T-helper 1 cell treated with Interleukin-12 subunit alpha and Interleukin-12 subunit beta and Interleukin-4 antibody, amounts not matched to agents 30 μg/mL and 1 μg/mL, for 36 hours (primary cell): ENCODE results near the gene SBSN.
"Not testable (repeated sequence)": the region's sequence is repeated elsewhere in the genome, so short reads cannot be mapped to it uniquely, and the experiment has no call there.

Experiments
- H3K27ac Mint-ChIP-seq: one replicate; pipeline ENCODE4 v1.8.0; 2021; ENCODE audit warnings: mild to moderate bottlenecking, mixed read lengths
- H3K27me3 Mint-ChIP-seq: one replicate; pipeline ENCODE4 v1.8.0; 2021; ENCODE audit warnings: low read depth, mixed read lengths
- H3K36me3 Mint-ChIP-seq: one replicate; pipeline ENCODE4 v1.8.0; 2021; ENCODE audit warnings: low read depth, mixed read lengths
- H3K4me1 Mint-ChIP-seq: one replicate; pipeline ENCODE4 v1.8.0; 2021; ENCODE audit warnings: low read depth, mixed read lengths
- H3K4me3 Mint-ChIP-seq: one replicate; pipeline ENCODE4 v1.8.0; 2021; ENCODE audit warnings: mild to moderate bottlenecking, moderate library complexity, mixed read lengths
- H3K9me3 Mint-ChIP-seq: one replicate; pipeline ENCODE4 v1.8.0; 2021; ENCODE audit warnings: mixed read lengths

Gene SBSN

DNA sequence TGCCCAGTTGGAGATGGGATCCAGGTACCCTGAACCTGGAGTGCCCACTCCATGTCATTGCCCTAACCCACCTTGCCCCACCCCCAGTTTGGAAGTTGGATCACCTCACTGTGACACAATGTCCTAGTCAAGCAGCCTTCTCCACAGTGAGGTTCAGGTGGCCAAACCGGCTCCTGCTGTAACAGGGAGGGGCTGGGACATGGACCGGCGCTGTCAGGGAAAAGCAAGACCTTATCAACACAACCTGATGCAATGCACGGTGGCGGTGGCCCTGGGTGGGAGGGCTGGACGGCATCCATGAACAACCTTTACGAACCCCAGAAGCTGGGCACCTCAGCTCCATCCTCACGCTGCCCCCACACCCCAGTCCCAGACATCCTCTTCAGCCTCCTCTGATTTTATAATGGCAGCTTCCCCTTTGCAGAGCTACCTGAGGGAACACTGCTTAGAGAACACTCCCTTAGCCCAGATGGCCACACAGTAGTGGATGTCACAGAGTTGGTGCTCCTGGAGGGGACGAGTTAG is 36.2 kb downstream of the SBSN start:
- H3K9me3 Mint-ChIP-seq = no peaks in the 10 kb centered on the region
- no peaks in the 10 kb centered on the region for H3K36me3 Mint-ChIP-seq
- H3K27ac Mint-ChIP-seq = no peak overlapping the region
- no peak overlapping the region for H3K4me3 Mint-ChIP-seq
- H3K4me1 Mint-ChIP-seq = peaks cover 7% of the 10 kb centered on the region
- H3K27me3 Mint-ChIP-seq = peaks cover 22% of the 10 kb centered on the region

DNA sequence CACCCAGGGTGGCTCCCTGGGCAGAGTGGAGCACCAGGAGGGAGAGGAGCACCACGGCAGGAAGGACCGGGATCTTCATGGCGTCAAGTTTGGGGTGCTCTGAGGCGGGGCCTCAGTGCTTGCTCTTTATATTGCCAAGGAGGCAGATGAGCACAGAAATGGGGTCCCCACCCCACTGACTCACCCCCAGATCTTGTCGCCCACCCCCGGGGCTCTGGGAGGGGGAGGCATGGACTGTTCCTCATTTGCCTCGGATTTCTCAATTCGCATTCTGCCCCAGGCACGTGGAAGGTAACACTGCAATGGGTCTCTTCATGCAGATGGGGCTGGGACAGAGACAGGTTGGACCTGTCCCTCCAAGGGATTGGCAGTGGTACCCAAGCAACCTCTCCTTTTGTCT is 37.7 kb downstream of the SBSN start, which contains the start of gene KRTDAP:
Gene KRTDAP, minus strand, starts transcription at position 101 of the 400 bp plus-strand sequence. Its CDS starts 22 bp downstream, at position 79.
- Mint-ChIP-seq H3K36me3 (no peaks in the 10 kb centered on the region), H3K4me1 (peaks cover 4% of the 10 kb centered on the region), H3K27ac (no peak within 1 kb of the TSS), H3K27me3 (peaks cover 28% of the 10 kb centered on the region), H3K9me3 (no peaks in the 10 kb centered on the region), H3K4me3 (no peak within 1 kb of the TSS)

DNA sequence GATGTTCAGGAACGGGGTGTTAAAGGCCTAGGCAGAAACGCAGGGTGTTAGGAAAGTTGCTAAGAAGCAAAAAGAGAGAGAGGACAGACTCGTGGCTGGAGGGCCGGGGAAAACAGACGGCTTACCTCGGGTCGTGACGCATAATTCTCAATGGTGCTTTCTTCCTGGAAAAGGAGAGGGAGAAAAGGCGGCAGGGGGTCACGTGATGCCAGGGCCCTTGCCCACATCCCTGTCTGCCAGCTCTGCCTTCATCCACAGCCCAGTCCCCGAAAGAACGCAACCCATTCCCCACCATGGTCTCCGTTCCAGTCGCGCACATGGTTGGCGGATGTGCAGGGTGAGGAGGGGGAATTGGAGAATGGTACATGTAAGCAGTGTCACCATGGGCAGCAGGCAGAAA is 39.4 kb downstream of the SBSN start:
- H3K27me3 Mint-ChIP-seq = peaks cover 28% of the 10 kb centered on the region
- H3K27ac Mint-ChIP-seq = no peak overlapping the region
- H3K4me3 Mint-ChIP-seq = no peak overlapping the region
- H3K36me3 Mint-ChIP-seq = no peaks in the 10 kb centered on the region
- H3K4me1 Mint-ChIP-seq = no peaks in the 10 kb centered on the region
- H3K9me3 Mint-ChIP-seq = no peaks in the 10 kb centered on the region

DNA sequence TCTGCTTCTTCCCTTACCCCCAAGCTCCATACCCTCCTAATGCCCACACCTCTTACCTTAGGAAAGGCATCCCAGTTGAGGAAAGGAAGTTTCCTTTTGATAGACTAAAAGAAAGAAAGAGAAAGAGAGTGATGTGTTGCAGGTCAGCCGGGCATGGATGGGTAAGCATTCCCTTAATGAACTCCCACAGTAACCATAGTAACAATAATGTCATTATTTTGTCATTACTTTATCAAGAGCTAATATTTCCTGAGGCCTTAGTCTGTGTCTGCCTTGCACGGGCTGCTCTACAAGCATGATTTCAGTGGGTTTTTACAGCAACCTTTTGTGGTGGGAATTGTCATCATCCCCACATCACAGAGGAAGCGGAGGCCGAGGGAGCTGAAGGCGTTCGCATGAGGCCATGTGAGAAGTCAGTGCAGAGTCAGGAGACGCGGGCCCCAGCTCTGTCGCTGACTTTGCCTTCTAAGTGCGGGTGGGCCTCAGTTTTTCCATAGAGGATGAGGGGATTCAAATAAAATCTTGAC is 40.4 kb downstream of the SBSN start:
- no peaks in the 10 kb centered on the region for H3K9me3 Mint-ChIP-seq
- no peaks in the 10 kb centered on the region for H3K36me3 Mint-ChIP-seq
- no peaks in the 10 kb centered on the region for H3K4me1 Mint-ChIP-seq
- no peak overlapping the region for H3K4me3 Mint-ChIP-seq
- peaks cover 24% of the 10 kb centered on the region for H3K27me3 Mint-ChIP-seq
- no peak overlapping the region for H3K27ac Mint-ChIP-seq

DNA sequence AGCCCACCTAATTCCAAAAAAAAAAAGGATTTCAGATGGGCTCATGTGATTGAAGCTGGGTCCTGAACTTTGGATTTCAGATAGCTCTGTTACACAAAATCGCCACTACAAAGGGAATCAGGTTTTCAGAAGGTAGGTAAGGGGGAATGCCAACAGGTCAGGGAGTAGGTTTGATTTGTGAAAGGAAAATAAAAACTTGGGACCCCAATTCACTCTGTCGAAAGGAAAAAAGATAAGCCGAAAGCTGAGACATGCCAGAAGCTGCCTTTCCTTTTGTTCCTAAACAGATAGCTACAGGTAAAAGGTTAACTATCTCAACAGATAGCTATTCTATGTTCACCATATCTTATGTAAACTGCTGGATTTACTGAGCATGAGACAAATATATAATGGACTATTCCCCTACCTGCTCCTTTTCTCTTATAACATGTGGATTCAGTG is 41.8 kb downstream of the SBSN start:
- H3K36me3 Mint-ChIP-seq = no peaks in the 10 kb centered on the region
- no peak overlapping the region for H3K4me3 Mint-ChIP-seq
- H3K27ac Mint-ChIP-seq = no peak overlapping the region
- H3K27me3 Mint-ChIP-seq = peaks cover 19% of the 10 kb centered on the region
- no peaks in the 10 kb centered on the region for H3K4me1 Mint-ChIP-seq
- H3K9me3 Mint-ChIP-seq = no peaks in the 10 kb centered on the region

DNA sequence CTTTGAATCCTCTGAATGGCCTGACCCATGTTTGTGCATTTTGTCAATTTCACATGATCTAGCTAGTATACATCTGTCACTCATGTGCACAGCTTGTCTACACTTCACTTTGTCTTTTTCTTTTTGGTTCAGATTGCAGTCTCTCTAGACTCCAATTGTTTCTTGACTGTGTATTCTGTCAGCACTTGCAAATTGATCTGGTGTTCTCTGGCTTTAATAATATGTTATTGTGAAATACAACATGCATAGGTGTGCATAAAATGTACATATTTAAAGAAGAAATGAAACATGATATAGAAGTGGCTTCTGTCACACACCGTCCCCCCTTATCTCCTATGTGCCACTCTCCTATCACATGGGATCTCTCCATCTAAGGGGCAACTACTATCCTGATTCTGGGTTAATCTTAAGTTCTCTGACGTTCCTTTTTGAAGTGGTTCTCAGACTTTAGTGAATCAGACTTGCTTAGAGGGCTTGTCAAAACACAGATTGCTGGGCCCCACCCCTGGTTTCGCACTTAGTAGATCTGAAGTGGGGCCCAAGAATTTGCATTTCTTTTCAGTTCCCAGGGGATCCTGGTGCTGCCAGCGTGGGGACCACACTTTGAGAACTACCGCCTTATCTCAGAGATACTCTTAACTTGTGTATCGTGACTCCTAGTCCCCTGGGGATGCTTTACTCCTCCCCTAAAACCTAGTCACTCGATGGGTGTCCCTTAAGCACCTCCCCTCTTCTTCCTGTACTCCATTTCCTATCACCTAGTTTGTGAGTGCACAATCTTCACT is 43.7 kb downstream of the SBSN start:
- Mint-ChIP-seq H3K27ac (no peak overlapping the region), H3K36me3 (no peaks in the 10 kb centered on the region), H3K9me3 (no peaks in the 10 kb centered on the region), H3K4me1 (no peaks in the 10 kb centered on the region), H3K27me3 (peaks cover 10% of the 10 kb centered on the region), H3K4me3 (no peak overlapping the region)

DNA sequence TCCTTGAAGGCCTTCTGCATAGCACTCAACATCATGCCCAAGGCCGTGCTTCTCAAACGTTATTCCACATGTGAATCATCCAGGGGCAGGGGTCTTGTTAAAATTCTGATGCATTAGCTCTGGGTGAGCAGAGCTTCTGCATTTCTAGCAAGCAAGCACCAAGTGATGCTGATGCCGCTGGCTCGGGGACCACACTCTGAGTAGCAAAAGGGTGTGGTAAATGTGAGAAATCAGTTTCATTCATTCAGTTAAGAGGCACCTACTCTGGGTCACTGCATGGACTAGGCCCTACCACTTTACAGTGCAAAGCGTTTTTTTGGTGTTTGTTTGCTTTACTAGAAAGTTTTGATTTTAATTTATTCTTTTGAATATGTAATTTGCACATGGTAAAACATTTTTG is 45.0 kb downstream of the SBSN start:
- H3K4me3 Mint-ChIP-seq = no peak overlapping the region
- no peaks in the 10 kb centered on the region for H3K36me3 Mint-ChIP-seq
- no peaks in the 10 kb centered on the region for H3K4me1 Mint-ChIP-seq
- peaks cover 10% of the 10 kb centered on the region for H3K27me3 Mint-ChIP-seq
- H3K27ac Mint-ChIP-seq = no peak overlapping the region
- no peaks in the 10 kb centered on the region for H3K9me3 Mint-ChIP-seq

DNA sequence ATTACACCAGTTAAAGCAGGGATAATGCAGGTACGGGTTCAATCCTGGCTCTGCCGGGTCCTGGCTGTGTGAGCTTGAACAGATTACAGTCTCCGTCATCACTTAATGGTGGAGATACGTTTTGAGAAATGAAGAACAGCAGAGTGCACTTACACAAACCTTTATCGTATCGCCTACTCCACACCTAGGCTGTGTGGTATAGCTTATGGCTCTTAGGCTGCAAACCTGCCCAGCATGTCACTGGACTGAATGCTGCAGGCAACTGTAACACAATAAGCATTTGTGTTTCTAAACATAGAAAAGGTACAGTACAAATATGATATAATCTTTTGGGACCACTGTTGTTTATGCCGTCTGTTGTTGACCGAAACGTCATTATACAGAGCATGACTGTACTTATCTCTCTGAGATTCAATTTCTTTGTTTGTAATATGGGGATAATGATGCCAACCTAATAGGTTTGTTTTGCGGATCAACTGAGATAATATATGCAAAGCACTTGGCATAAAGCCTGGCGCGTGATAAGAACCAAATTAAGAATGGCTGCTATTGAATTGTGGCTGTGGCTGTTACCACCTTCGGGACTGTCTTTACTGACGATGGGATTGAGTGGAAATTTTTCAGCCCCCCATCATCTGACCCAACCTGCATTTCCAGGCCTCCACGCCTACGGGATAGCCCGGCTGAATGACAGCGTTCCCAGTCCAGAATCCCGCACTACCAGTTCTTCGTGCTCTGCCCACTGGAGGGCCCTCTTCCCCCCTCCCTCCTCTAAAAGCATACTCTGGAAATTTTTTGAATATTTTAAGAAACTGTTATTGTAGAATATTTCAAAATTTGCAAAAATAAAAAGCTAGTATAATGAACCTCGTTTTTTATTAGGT is 49.1 kb downstream of the SBSN start:
- Mint-ChIP-seq H3K27ac (no peak overlapping the region), H3K27me3 (peaks cover 12% of the 10 kb centered on the region), H3K36me3 (no peaks in the 10 kb centered on the region), H3K4me3 (no peak overlapping the region), H3K4me1 (no peaks in the 10 kb centered on the region), H3K9me3 (no peaks in the 10 kb centered on the region)

DNA sequence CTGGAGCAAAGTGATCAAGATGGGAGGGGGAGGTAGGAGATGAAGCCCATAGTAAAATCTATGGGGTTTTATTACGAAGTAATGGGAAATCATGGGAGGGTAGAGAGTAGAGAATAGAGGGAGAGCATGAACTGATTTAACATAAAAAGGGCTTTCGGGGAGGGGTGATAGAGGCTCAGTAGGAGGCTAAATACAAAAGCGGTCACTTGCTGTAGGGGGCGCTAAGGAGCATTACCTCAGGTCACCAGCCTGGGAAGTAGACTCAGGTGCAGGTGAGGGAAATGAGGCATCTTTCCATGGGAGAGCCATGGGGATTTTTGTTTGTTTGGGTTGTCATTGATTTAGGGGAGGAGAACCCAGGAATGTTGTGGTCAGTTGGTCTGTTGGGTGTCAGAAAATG is 52.0 kb downstream of the SBSN start:
- no peak overlapping the region for H3K27ac Mint-ChIP-seq
- no peaks in the 10 kb centered on the region for H3K4me1 Mint-ChIP-seq
- H3K36me3 Mint-ChIP-seq = no peaks in the 10 kb centered on the region
- peaks cover 12% of the 10 kb centered on the region for H3K27me3 Mint-ChIP-seq
- H3K9me3 Mint-ChIP-seq = no peaks in the 10 kb centered on the region
- H3K4me3 Mint-ChIP-seq = no peak overlapping the region

DNA sequence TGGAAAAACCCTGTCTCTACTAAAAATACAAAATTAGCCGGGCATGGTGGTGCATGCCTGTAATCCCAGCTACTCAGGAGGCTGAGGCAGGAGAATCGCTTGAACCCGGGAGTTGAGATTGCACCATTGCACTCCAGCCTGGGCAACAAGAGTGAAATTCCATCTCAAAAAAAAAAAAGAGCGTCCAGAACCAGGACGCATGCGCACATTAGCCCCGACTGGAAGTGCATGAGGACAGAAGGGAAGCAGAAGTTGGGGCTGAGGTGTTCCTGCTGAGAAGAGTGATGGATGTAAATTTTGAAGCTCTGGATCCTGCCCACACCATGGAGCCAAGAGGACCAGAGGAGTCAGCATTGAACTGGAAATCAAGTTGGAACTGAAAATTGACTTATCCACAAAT is 53.5 kb downstream of the SBSN start:
- not testable (repeated sequence) for H3K36me3 Mint-ChIP-seq, H3K4me3 Mint-ChIP-seq, H3K27me3 Mint-ChIP-seq, H3K9me3 Mint-ChIP-seq, H3K4me1 Mint-ChIP-seq, H3K27ac Mint-ChIP-seq

DNA sequence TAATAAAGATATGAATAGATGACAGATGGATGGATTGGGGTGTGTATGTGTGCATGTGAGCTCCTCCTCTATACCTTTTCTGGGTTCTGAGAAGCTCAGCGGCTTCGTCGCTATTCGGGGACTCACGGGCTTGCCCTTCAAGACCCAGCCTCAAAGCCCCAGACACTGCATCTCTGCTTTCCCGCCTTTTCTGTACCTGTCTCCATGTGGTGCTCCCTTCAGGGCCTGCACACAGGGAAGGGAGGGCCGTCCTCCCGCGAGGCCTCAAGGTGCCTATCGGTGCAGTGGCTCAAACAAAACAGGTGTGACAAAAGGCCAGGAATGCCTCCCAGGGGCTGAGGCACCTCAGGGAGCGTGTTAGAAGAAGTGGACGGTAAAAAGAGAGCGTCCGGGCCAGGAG is 54.0 kb downstream of the SBSN start:
- Mint-ChIP-seq H3K27ac (no peak overlapping the region), H3K4me3 (no peak overlapping the region), H3K9me3 (no peaks in the 10 kb centered on the region), H3K4me1 (no peaks in the 10 kb centered on the region), H3K27me3 (peaks cover 9% of the 10 kb centered on the region), H3K36me3 (no peaks in the 10 kb centered on the region)
